ENCODE results near the gene TRIM26. TPM values are rescaled to one million over a fixed set of nuclear protein-coding genes. Genes with fewer than 3 reads are reported as not detected.

Gene TRIM26
- total and polyA plus RNA-seq, 2 of the 13 experiments (the other 11 are each of a cell fraction or from before 2014, with no cell fraction given), result 27.1 to 38.7 TPM

DNA sequence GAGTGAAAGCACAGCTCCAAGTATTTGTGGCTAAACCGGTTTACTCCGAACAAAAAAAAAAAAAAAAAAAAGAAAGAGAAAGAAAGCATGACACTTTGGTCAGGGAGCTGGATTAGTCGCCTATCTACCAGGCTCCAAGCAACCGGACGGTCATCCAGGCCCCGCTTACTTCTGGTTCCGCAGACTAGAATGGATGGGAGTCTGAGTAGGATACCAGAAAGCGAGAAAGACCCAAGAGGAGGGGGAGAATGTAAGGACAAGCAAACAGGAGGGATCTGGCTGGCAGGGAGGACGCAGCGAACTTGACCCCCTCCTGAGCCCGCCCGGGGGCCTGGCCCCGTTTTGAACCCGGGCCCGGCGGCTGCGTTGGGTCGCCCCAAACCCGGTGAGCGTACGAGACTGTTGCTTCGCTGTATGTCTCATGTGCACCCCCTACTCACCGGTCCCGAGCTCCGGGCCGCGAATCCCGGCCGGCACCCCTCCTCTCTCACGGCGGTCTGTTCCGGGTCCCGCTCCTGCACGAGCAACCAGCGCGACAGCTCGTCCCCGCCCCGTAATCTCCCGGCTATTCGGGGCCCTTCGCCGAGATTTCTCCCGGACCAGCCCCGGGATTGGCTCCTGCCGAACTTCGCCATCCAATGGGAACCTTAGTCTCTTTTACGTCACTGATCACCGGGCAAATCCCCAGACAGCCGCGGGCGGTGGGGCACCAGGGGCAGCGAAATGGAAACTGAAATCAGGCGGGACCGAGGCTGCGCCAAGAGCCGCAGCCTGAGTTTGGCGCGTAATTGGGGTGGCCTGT, at the start of gene TRIM26 (continued):
- TF ChIP-seq ZNF484 (CRISPR knock-in tag; IDR thresholded peaks at IDR 0.05; ENCODE audit: borderline replicate concordance, low read depth), result peak; percentile 41; the same call in 1 of the 2 replicates
- TF ChIP-seq BORCS8-MEF2B (CRISPR knock-in tag; IDR thresholded peaks at IDR 0.05), result peak; percentile 75
- TF ChIP-seq SAP130 (CRISPR knock-in tag; IDR thresholded peaks at IDR 0.05; ENCODE audit: low read depth), result peak; percentile 97
- TF ChIP-seq SP5 (CRISPR knock-in tag; IDR thresholded peaks at IDR 0.05; ENCODE audit: borderline replicate concordance, low read depth), result peak; percentile 73
- TF ChIP-seq ZNF557 (CRISPR knock-in tag; IDR thresholded peaks at IDR 0.05), result no peak; the same call in 1 of the 2 replicates
- TF ChIP-seq PAX8 (CRISPR knock-in tag; IDR thresholded peaks at IDR 0.05; ENCODE audit: borderline replicate concordance), result 0 out of 2 replicates have a peak, but pooled peaks have one; percentile 31
- no peak for TF ChIP-seq ZNF24 (IDR thresholded peaks at IDR 0.05)
- no peak for TF ChIP-seq BCLAF1 (IDR thresholded peaks at IDR 0.05)
- TF ChIP-seq NR3C1 (CRISPR knock-in tag; IDR thresholded peaks at IDR 0.05), result no peak
- TF ChIP-seq, protein P1, sequence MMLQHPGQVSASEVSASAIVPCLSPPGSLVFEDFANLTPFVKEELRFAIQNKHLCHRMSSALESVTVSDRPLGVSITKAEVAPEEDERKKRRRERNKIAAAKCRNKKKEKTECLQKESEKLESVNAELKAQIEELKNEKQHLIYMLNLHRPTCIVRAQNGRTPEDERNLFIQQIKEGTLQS (CRISPR knock-in tag; IDR thresholded peaks at IDR 0.05), result no peak
- TF ChIP-seq ZNF263 (CRISPR knock-in tag; IDR thresholded peaks at IDR 0.05), result peak; percentile 44
- peak; percentile 58; the same call in 1 of the 2 replicates for TF ChIP-seq ZNF335 (CRISPR knock-in tag; IDR thresholded peaks at IDR 0.05)
- TF ChIP-seq ZNF549 (CRISPR knock-in tag; IDR thresholded peaks at IDR 0.05), result no peak; the same call in 1 of the 2 replicates
- TF ChIP-seq CSRNP2 (CRISPR knock-in tag; conservative IDR thresholded peaks at IDR 0.05; ENCODE audit: low read depth), result no peak
- TF ChIP-seq, protein P2, sequence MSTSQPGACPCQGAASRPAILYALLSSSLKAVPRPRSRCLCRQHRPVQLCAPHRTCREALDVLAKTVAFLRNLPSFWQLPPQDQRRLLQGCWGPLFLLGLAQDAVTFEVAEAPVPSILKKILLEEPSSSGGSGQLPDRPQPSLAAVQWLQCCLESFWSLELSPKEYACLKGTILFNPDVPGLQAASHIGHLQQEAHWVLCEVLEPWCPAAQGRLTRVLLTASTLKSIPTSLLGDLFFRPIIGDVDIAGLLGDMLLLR (CRISPR knock-in tag; IDR thresholded peaks at IDR 0.05), result peak; percentile 20; the same call in 1 of the 2 replicates
- TF ChIP-seq ATF2 (CRISPR knock-in tag; IDR thresholded peaks at IDR 0.05), result peak; percentile 23; the same call in 1 of the 2 replicates
- TF ChIP-seq KAT2B (IDR thresholded peaks at IDR 0.05; ENCODE audit: borderline replicate concordance, low read depth, low read length), result no peak
- no peak for TF ChIP-seq AFF4 (CRISPR knock-in tag; IDR thresholded peaks at IDR 0.05)
- no peak for TF ChIP-seq KDM6A (CRISPR knock-in tag; IDR thresholded peaks at IDR 0.05; ENCODE audit: low read depth)
